Measurements from ENCODE around the gene FCGR3A.
"Not testable (repeated sequence)": the region's sequence is repeated elsewhere in the genome, so short reads cannot be mapped to it uniquely, and the experiment has no call there.

DNA sequence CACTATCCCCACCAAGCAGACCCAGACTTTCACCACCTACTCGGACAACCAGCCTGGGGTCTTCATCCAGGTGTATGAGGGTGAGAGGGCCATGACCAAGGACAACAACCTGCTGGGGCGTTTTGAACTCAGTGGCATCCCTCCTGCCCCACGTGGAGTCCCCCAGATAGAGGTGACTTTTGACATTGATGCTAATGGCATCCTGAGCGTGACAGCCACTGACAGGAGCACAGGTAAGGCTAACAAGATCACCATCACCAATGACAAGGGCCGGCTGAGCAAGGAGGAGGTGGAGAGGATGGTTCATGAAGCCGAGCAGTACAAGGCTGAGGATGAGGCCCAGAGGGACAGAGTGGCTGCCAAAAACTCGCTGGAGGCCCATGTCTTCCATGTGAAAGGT, 23.7 kb downstream of the FCGR3A start:
- TF ChIP-seq POLR2A (IDR thresholded peaks at IDR 0.05); POLR2AphosphoS5 (IDR thresholded peaks at IDR 0.05); EP300 (IDR thresholded peaks at IDR 0.05; ENCODE audit: low read depth): not testable (repeated sequence)
- TF ChIP-seq, protein P1, sequence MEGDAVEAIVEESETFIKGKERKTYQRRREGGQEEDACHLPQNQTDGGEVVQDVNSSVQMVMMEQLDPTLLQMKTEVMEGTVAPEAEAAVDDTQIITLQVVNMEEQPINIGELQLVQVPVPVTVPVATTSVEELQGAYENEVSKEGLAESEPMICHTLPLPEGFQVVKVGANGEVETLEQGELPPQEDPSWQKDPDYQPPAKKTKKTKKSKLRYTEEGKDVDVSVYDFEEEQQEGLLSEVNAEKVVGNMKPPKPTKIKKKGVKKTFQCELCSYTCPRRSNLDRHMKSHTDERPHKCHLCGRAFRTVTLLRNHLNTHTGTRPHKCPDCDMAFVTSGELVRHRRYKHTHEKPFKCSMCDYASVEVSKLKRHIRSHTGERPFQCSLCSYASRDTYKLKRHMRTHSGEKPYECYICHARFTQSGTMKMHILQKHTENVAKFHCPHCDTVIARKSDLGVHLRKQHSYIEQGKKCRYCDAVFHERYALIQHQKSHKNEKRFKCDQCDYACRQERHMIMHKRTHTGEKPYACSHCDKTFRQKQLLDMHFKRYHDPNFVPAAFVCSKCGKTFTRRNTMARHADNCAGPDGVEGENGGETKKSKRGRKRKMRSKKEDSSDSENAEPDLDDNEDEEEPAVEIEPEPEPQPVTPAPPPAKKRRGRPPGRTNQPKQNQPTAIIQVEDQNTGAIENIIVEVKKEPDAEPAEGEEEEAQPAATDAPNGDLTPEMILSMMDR (IDR thresholded peaks at IDR 0.05) = not testable (repeated sequence)
